T-helper 9 cell (primary cell): ENCODE measurements around the gene AFG1L.

Source experiments
- DNase-seq: peaks from one replicate; pipeline ENCODE4 v3.0.0-alpha.2; 2020

Gene AFG1L

GRCh38 chr6:108464418-108465097 lies 169.7 kb downstream of the AFG1L start:
- no peak for DNase-seq

- DNase-seq: no peak
These were observed 170.2 kb downstream of the AFG1L start for GRCh38 chr6:108465098-108465495.

GRCh38 chr6:108468346-108468745 lies 173.5 kb downstream of the AFG1L start:
- DNase-seq: no peak

GRCh38 chr6:108469316-108469715 lies 174.5 kb downstream of the AFG1L start:
- DNase-seq: no peak

- DNase-seq: no peak
These were observed 178.3 kb downstream of the AFG1L start for GRCh38 chr6:108473197-108473596.

- DNase-seq: no peak
These were observed 181.5 kb downstream of the AFG1L start for GRCh38 chr6:108476376-108476775.

- DNase-seq: no peak
These were observed 182.1 kb downstream of the AFG1L start for GRCh38 chr6:108476847-108477430.

GRCh38 chr6:108482559-108482958 lies 187.7 kb downstream of the AFG1L start:
- no peak for DNase-seq

- DNase-seq: no peak
These were observed 189.2 kb downstream of the AFG1L start for GRCh38 chr6:108484016-108484415.

- no peak for DNase-seq
These were observed 194.8 kb downstream of the AFG1L start for GRCh38 chr6:108489699-108490098.

- no peak for DNase-seq
These were observed 197.4 kb downstream of the AFG1L start for GRCh38 chr6:108492131-108492766.

GRCh38 chr6:108494434-108494833 lies 199.6 kb downstream of the AFG1L start:
- no peak for DNase-seq

GRCh38 chr6:108497883-108498282 lies 203.0 kb downstream of the AFG1L start:
- no peak for DNase-seq

- no peak for DNase-seq
These were observed 206.7 kb downstream of the AFG1L start for GRCh38 chr6:108501559-108501958.

- DNase-seq: no peak
These were observed 208.0 kb downstream of the AFG1L start for GRCh38 chr6:108502832-108503231.

GRCh38 chr6:108507316-108507715 lies 212.5 kb downstream of the AFG1L start:
- DNase-seq: no peak

- DNase-seq: no peak
These were observed 215.8 kb downstream of the AFG1L start for GRCh38 chr6:108510461-108511319.

GRCh38 chr6:108518714-108519576 lies 224.1 kb downstream of the AFG1L start:
- DNase-seq: no peak

GRCh38 chr6:108521616-108522107 lies 226.8 kb downstream of the AFG1L start:
- no peak for DNase-seq

- no peak for DNase-seq
These were observed 228.8 kb downstream of the AFG1L start for GRCh38 chr6:108523697-108524096.

GRCh38 chr6:108524528-108525248 lies 229.8 kb downstream of the AFG1L start:
- no peak for DNase-seq
